Activated naive CD8-positive, alpha-beta T cell treated with anti-CD3 and anti-CD28 coated beads, Interleukin-2, amount 10 ng/mL, durations not matched to agents 7 days and 5 days (primary cell): ENCODE results near the gene ACOX1. TPM values are rescaled to one million over a fixed set of nuclear protein-coding genes. Genes with fewer than 3 reads are reported as not detected.
"Not testable (repeated sequence)": the region's sequence is repeated elsewhere in the genome, so short reads cannot be mapped to it uniquely, and the experiment has no call there.

Experiments
- ATAC-seq: fragments of 150-1000 bp; cut with Tn5 transposase; one replicate; pipeline ENCODE4 v1.10.0; 2021; ENCODE audit warnings: low read depth, moderate library complexity
- POLR2A ChIA-PET: fragments of 350-600 bp; sonication (Branson Sonifier 250); formaldehyde crosslinking; loops from one replicate; lab custom pipeline; 2021; ENCODE audit warnings: antibody characterized with exemption; lab: Charles Lee
- DNase-seq: peaks from one replicate; pipeline ENCODE4 v3.0.0; 2021
- H3K27ac Mint-ChIP-seq: one replicate; pipeline ENCODE4 v1.8.0; 2022; ENCODE audit warnings: mild to moderate bottlenecking, mixed read lengths
- H3K27me3 Mint-ChIP-seq: one replicate; pipeline ENCODE4 v1.8.0; 2022; ENCODE audit warnings: mild to moderate bottlenecking, moderate library complexity, mixed read lengths
- H3K36me3 Mint-ChIP-seq: one replicate; pipeline ENCODE4 v1.8.0; 2021; ENCODE audit warnings: mild to moderate bottlenecking, mixed read lengths
- H3K4me1 Mint-ChIP-seq: one replicate; pipeline ENCODE4 v1.8.0; 2021; ENCODE audit warnings: mixed read lengths
- H3K4me3 Mint-ChIP-seq: one replicate; pipeline ENCODE4 v1.8.0; 2022; ENCODE audit warnings: mild to moderate bottlenecking, moderate library complexity, mixed read lengths
- H3K9me3 Mint-ChIP-seq: one replicate; pipeline ENCODE4 v1.8.0; 2021; ENCODE audit warnings: mixed read lengths
- total RNA-seq, 2 experiments: library from RNA; stranded (reverse); gene quantifications; one replicate each; pipeline ENCODE4 v1.2.3, GENCODE V29; 2021

The ACOX1 gene
- total RNA-seq, 2 experiments from 2014 or later, result 28.3 to 30.2 TPM

DNA sequence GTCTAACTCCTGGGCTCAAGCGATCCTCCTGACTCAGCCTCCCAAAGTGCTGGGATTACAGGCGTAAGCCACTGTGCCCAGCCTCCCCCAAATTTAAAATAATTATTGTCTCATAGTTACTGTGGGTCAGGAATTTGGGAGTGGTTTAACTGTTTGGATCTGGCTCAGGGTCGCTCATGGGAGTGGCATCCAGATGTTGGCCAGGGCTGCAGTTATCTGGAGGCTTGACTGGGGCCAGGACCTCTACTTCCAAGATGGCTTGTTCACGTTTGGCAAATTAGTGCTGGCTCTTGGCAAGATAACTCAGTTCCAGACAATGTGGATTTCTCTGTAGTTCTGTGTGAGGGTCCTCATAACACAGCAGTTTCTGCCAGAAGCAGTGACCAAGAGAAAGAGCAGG lies 8.1 kb upstream of the ACOX1 start:
- Mint-ChIP-seq H3K9me3 (no peaks in the 10 kb centered on the region), H3K27me3 (no peaks in the 10 kb centered on the region), H3K4me3 (no peak overlapping the region), H3K4me1 (peaks cover 2% of the 10 kb centered on the region), H3K36me3 (peaks cover 2% of the 10 kb centered on the region), H3K27ac (no peak overlapping the region)
- no peak for DNase-seq
- POLR2A ChIA-PET, result no interaction called here
- no peak for ATAC-seq

DNA sequence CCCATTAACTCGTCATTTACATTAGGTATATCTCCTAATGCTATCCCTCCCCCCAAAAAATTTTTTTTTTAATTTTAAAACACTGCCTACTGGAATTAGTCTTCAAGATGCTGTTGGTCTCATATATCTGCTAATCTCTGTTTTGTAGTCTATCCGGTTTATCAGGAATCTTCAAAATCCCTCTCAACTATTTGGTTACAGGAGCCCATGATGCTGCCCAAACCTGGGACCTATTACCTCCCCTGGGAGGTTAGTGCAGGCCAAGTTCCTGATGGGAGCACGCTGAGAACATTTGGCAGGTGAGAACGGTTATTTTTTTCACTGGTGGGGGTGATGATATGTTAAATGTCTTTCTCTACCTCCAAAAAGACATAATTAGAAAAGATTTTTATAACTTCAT lies 7.0 kb upstream of the ACOX1 start:
- Mint-ChIP-seq H3K4me1 (peaks cover 4% of the 10 kb centered on the region), H3K27ac (no peak overlapping the region), H3K4me3 (no peak overlapping the region), H3K27me3 (no peaks in the 10 kb centered on the region), H3K9me3 (no peaks in the 10 kb centered on the region), H3K36me3 (no peaks in the 10 kb centered on the region)
- ATAC-seq (no peak), DNase-seq (no peak)
- POLR2A ChIA-PET, result no interaction called here

DNA sequence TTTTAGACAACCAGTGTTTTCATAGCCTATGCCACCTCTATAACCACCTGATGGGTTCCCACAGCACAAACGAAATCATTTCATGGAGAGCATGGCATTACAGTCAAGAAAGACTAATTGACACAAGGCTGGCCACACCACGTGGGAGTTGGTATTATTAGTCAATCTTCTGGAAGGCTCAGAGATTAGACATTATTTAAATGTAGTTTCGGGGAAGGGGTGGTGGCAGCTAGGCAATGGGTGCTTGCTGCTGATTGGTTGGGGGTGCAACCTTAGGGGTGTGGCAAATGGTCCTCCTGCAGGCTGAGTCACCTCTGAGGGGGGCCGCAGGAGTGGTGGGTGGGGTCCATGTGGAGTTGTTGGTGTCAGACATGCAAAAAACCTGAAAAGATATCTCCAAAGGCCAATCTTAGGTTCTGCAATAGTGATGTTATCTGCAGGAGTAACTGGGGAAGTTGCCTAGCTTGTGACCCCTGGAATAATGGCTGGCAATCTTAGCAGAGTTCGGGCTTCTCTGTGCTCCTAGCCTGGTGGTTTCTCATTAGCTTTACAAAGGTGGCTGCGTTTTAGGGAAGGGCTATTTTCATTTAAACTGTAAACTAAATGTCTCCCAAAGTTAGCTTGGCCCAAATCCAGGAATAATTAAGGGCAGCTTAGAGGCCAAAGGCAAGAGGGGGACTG lies 4.7 kb upstream of the ACOX1 start:
- no peaks in the 10 kb centered on the region for H3K27me3 Mint-ChIP-seq
- no peak for DNase-seq
- peaks cover 14% of the 10 kb centered on the region for H3K4me1 Mint-ChIP-seq
- H3K36me3 Mint-ChIP-seq, result peaks cover 3% of the 10 kb centered on the region
- no peak overlapping the region for H3K27ac Mint-ChIP-seq
- H3K9me3 Mint-ChIP-seq, result no peaks in the 10 kb centered on the region
- POLR2A ChIA-PET, result no interaction called here
- no peak overlapping the region for H3K4me3 Mint-ChIP-seq
- ATAC-seq, result no peak

GRCh38 chr17:75981019-75981615 lies 2.2 kb upstream of the ACOX1 start:
- H3K9me3 Mint-ChIP-seq, result no peaks in the 10 kb centered on the region
- peak overlapping the region; percentile 98 for H3K27ac Mint-ChIP-seq
- DNase-seq, result no peak
- no peaks in the 10 kb centered on the region for H3K27me3 Mint-ChIP-seq
- POLR2A ChIA-PET, result interaction anchor here (1.4 kb wide), 1 partner anchor 122 kb away, joined by 3 read pairs; the partner anchor contains the start of gene EXOC7
- peaks cover 8% of the 10 kb centered on the region for H3K36me3 Mint-ChIP-seq
- no peak for ATAC-seq
- H3K4me3 Mint-ChIP-seq, result peak overlapping the region; percentile 98
- H3K4me1 Mint-ChIP-seq, result peaks cover 26% of the 10 kb centered on the region

- H3K27ac Mint-ChIP-seq, result peak overlapping the region; percentile 98
- POLR2A ChIA-PET, result interaction anchor here (0.6 to 1.4 kb wide), 3 partner anchors 123 to 1239 kb away, joined by 3 to 4 read pairs (median 3); partner anchors contain the start of gene EXOC7
- no peaks in the 10 kb centered on the region for H3K27me3 Mint-ChIP-seq
- DNase-seq, result no peak
- H3K36me3 Mint-ChIP-seq, result peaks cover 10% of the 10 kb centered on the region
- H3K4me3 Mint-ChIP-seq, result peak overlapping the region; percentile 98
- peaks cover 31% of the 10 kb centered on the region for H3K4me1 Mint-ChIP-seq
- ATAC-seq, result no peak
- no peaks in the 10 kb centered on the region for H3K9me3 Mint-ChIP-seq
These were observed 1.4 kb upstream of the ACOX1 start for GRCh38 chr17:75980188-75981018.

DNA sequence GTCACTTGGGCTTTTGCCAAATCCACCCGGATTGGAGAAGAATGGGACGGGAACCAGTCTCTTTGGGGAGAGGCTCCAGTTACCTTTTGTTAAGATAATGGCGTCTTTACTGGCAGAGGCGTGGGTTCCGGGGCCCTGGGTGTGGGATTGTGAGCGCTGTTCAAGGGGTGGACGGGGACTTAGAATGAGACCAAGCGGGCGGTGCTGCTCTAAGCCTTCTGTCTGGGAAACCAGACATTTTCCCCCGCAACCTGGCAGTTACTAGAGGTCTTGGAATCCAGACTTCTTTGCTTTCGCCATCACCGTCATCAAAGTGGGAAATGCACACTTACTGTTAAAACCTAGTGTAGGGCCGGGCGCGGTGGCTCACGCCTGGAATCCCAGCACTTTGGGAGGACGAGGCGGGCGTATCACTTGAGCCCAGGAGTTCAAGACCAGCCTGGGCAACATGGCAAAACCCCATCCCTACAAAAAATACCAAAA lies 780 bp upstream of the ACOX1 start:
- no peaks in the 10 kb centered on the region for H3K27me3 Mint-ChIP-seq

DNA sequence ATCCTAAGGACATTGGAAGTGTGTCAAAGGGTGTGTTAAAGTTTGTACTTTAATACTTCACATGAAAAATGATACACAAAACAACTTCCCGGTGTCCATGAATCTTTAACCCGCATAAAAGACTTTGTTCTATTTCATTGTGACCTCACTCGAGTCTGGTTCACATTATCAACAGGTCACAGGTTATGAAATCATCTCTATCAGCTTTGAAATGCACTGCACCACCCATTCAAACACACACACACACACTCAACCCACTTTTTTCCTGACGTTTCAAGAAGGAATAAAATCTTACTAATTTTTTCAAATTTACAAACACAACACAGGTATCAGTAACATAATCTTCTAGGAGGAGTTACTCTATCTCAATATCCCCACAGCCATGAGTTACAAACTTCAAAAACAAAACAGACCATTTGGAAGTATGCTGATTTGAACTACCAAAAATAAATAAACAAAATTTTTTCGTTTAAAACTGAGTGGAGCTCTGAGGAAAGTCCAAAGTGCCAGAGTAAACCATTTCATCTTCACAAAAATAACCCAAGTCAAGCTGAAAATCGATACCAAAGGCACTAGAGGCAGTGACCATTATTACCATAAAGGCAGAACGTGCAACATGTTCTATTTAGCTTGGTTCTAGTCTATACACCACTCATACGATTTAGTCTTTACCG lies 2.7 kb downstream of the ACOX1 start:
- H3K4me1 Mint-ChIP-seq, result peaks cover 33% of the 10 kb centered on the region
- no peaks in the 10 kb centered on the region for H3K9me3 Mint-ChIP-seq
- H3K4me3 Mint-ChIP-seq, result peak overlapping the region; percentile 4
- POLR2A ChIA-PET, result interaction anchor here (0.7 kb wide), 1 partner anchor 9 kb away, joined by 3 read pairs; no protein-coding TSS in a partner anchor
- H3K27ac Mint-ChIP-seq, result no peak overlapping the region
- H3K27me3 Mint-ChIP-seq, result no peaks in the 10 kb centered on the region
- DNase-seq, result no peak
- ATAC-seq, result no peak
- H3K36me3 Mint-ChIP-seq, result peaks cover 19% of the 10 kb centered on the region

More for the DNA sequence above, 780 bp upstream of the ACOX1 start:
- Mint-ChIP-seq H3K4me1 (peaks cover 33% of the 10 kb centered on the region), H3K9me3 (no peaks in the 10 kb centered on the region), H3K4me3 (peak overlapping the region; percentile 98), H3K27ac (peak overlapping the region; percentile 98), H3K36me3 (peaks cover 11% of the 10 kb centered on the region)
- ATAC-seq (peak; percentile 24), DNase-seq (no peak)
- POLR2A ChIA-PET, result interaction anchor here (0.6 to 1.4 kb wide), 3 partner anchors 124 to 1238 kb away, joined by 3 to 4 read pairs (median 3); partner anchors contain the start of gene EXOC7

- DNase-seq (no peak), ATAC-seq (no peak)
- Mint-ChIP-seq H3K36me3 (peaks cover 19% of the 10 kb centered on the region), H3K9me3 (no peaks in the 10 kb centered on the region), H3K27ac (no peak overlapping the region), H3K4me3 (peak overlapping the region; percentile 8), H3K27me3 (no peaks in the 10 kb centered on the region), H3K4me1 (peaks cover 30% of the 10 kb centered on the region)
- POLR2A ChIA-PET, result no interaction called here
These were observed 3.2 kb downstream of the ACOX1 start for GRCh38 chr17:75975757-75976174.

- H3K36me3 Mint-ChIP-seq, result peaks cover 19% of the 10 kb centered on the region
- ATAC-seq, H3K4me3 Mint-ChIP-seq, DNase-seq, H3K27me3 Mint-ChIP-seq, H3K27ac Mint-ChIP-seq, H3K9me3 Mint-ChIP-seq, POLR2A ChIA-PET: not testable (repeated sequence)
- H3K4me1 Mint-ChIP-seq, result peaks cover 24% of the 10 kb centered on the region
These were observed 3.8 kb downstream of the ACOX1 start for GRCh38 chr17:75975187-75975586.

DNA sequence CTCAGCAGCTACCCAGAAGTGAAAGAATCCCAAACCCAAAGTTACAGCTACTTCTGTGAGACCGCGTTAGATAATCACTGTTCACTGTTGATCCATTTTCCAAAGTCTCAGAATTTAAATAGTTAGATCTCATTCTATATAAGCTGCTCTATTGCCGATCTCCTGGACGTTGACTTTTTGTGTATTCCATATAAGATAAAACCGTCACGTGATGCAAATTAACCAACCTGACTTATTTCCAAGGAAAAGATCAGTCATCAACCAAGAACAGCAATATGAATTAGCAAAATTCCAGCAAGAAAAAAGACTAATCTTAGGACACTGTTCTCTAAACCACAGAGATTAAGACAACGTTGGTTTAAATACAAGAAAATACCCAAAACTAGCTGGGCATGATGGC lies 8.3 kb downstream of the ACOX1 start:
- POLR2A ChIA-PET, result no interaction called here
- Mint-ChIP-seq H3K9me3 (no peaks in the 10 kb centered on the region), H3K4me3 (no peak overlapping the region), H3K36me3 (peaks cover 11% of the 10 kb centered on the region), H3K4me1 (peaks cover 5% of the 10 kb centered on the region), H3K27me3 (no peaks in the 10 kb centered on the region), H3K27ac (no peak overlapping the region)
- ATAC-seq, result no peak
- DNase-seq, result no peak

GRCh38 chr17:75970011-75970523 lies 8.9 kb downstream of the ACOX1 start:
- DNase-seq (no peak), ATAC-seq (no peak)
- peaks cover 11% of the 10 kb centered on the region for H3K36me3 Mint-ChIP-seq
- H3K27me3 Mint-ChIP-seq, result no peaks in the 10 kb centered on the region
- H3K9me3 Mint-ChIP-seq, result no peaks in the 10 kb centered on the region
- H3K4me1 Mint-ChIP-seq, result peaks cover 3% of the 10 kb centered on the region
- no peak overlapping the region for H3K4me3 Mint-ChIP-seq
- POLR2A ChIA-PET, result no interaction called here
- no peak overlapping the region for H3K27ac Mint-ChIP-seq

DNA sequence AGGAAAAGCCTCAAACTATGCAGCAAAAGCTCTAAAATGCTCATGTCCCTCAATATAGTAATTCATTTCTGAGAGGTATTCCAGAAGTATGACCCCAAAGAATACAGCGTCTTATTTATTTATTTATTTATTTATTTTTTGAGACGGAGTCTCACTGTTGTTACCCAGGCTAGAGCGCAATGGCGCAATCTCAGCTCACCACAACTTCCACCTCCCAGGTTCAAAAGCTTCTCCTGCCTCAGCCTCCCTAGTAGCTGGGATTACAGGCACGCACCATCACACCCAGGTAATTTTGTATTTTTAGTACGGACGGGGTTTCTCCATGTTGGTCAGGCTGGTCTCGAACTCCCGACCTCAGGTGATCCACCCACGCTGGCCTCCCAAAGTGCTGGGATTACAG lies 9.9 kb downstream of the ACOX1 start:
- H3K4me3 Mint-ChIP-seq, ATAC-seq, DNase-seq, H3K9me3 Mint-ChIP-seq, H3K27ac Mint-ChIP-seq, POLR2A ChIA-PET, H3K27me3 Mint-ChIP-seq, H3K4me1 Mint-ChIP-seq: not testable (repeated sequence)
- peaks cover 11% of the 10 kb centered on the region for H3K36me3 Mint-ChIP-seq
